HUES64 (cell line): Measurements from ENCODE around the gene SCP2D1.

ENCODE experiments used
- H3K27ac ChIP-seq: 2 replicates; pipeline ENCODE4 v1.7.0; 2013; ENCODE audit warnings: low read depth, low read length, inconsistent platforms
- H3K27me3 ChIP-seq: 2 replicates; pipeline ENCODE4 v1.6.1; 2013; ENCODE audit warnings: mild to moderate bottlenecking, low read length; ENCODE audit not compliant: insufficient read depth
- H3K36me3 ChIP-seq: 2 replicates; pipeline ENCODE4 v1.6.1; 2013; ENCODE audit warnings: mild to moderate bottlenecking, low read length; ENCODE audit not compliant: insufficient read depth
- H3K4me1 ChIP-seq: 2 replicates; pipeline ENCODE4 v1.6.1; 2013; ENCODE audit warnings: mild to moderate bottlenecking, low read length, moderate library complexity; ENCODE audit not compliant: insufficient read depth
- H3K4me3 ChIP-seq: 2 replicates; pipeline ENCODE4 v1.5.1; 2013; ENCODE audit warnings: mild to moderate bottlenecking, low read length, moderate library complexity
- H3K9ac ChIP-seq: 2 replicates; pipeline ENCODE4 v1.6.1; 2013; ENCODE audit warnings: mild to moderate bottlenecking, low read depth, low read length
- H3K9me3 ChIP-seq: 2 replicates; pipeline ENCODE4 v1.6.1; 2013; ENCODE audit warnings: low read depth, low read length; ENCODE audit not compliant: insufficient read depth
- WGBS: fragments of 150-250, 120-280 bp; methylation state at CpG from one replicate; pipeline ENCODE4 v1.1.7; 2013; ENCODE audit warnings: missing lambda C conversion rate; 5-methylcytosine and 5-hydroxymethylcytosine counted together

Gene SCP2D1

GRCh38 chr20:18790787-18791186, 22.8 kb upstream of the SCP2D1 start:
- H3K4me3 ChIP-seq, result no peak overlapping the region
- H3K27ac ChIP-seq, result no peak overlapping the region
- no peaks in the 10 kb centered on the region for H3K4me1 ChIP-seq
- H3K36me3 ChIP-seq, result no peaks in the 10 kb centered on the region
- H3K27me3 ChIP-seq, result peaks cover 28% of the 10 kb centered on the region
- H3K9me3 ChIP-seq, result peaks cover 9% of the 10 kb centered on the region; the same call in 1 of the 2 replicates
- 80% methylated on average over 2 of the region's 3 CpGs for WGBS
- H3K9ac ChIP-seq, result no peak overlapping the region

- H3K4me3 ChIP-seq, result peak overlapping the region; percentile 82
- H3K27me3 ChIP-seq, result peaks cover 31% of the 10 kb centered on the region
- H3K9ac ChIP-seq, result peak overlapping the region; percentile 75
- no peaks in the 10 kb centered on the region for H3K9me3 ChIP-seq
- WGBS, result 11% methylated on average over 29 of the region's 29 CpGs
- H3K27ac ChIP-seq, result peak overlapping the region; percentile 58; the same call in 1 of the 2 replicates
- H3K4me1 ChIP-seq, result no peaks in the 10 kb centered on the region
- H3K36me3 ChIP-seq, result no peaks in the 10 kb centered on the region
Observed at GRCh38 chr20:18793625-18794427, 19.8 kb upstream of the SCP2D1 start.

GRCh38 chr20:18794428-18794787, 19.2 kb upstream of the SCP2D1 start:
- Histone ChIP-seq H3K27me3 (peaks cover 29% of the 10 kb centered on the region), H3K36me3 (no peaks in the 10 kb centered on the region), H3K9me3 (no peaks in the 10 kb centered on the region), H3K27ac (no peak overlapping the region), H3K9ac (peak overlapping the region; percentile 75), H3K4me3 (peak overlapping the region; percentile 82), H3K4me1 (no peaks in the 10 kb centered on the region)
- 90% methylated on average over 3 of the region's 3 CpGs for WGBS

GRCh38 chr20:18795366-18795765, 18.2 kb upstream of the SCP2D1 start:
- H3K36me3 ChIP-seq, result no peaks in the 10 kb centered on the region
- H3K4me1 ChIP-seq, result no peaks in the 10 kb centered on the region
- H3K27ac ChIP-seq, result no peak overlapping the region
- H3K9me3 ChIP-seq, result no peaks in the 10 kb centered on the region
- no peak overlapping the region for H3K4me3 ChIP-seq
- 94% methylated on average over 4 of the region's 4 CpGs for WGBS
- peaks cover 20% of the 10 kb centered on the region for H3K27me3 ChIP-seq
- H3K9ac ChIP-seq, result no peak overlapping the region

- Histone ChIP-seq H3K4me1 (no peaks in the 10 kb centered on the region), H3K4me3 (no peak overlapping the region), H3K27me3 (peaks cover 10% of the 10 kb centered on the region), H3K27ac (no peak overlapping the region), H3K9me3 (no peaks in the 10 kb centered on the region), H3K36me3 (no peaks in the 10 kb centered on the region), H3K9ac (no peak overlapping the region)
- WGBS, result 100% methylated on average over 2 of the region's 2 CpGs
Observed at GRCh38 chr20:18796282-18796833, 17.2 kb upstream of the SCP2D1 start.

- Histone ChIP-seq H3K9ac (no peak overlapping the region), H3K4me3 (no peak overlapping the region), H3K36me3 (no peaks in the 10 kb centered on the region), H3K4me1 (no peaks in the 10 kb centered on the region), H3K9me3 (no peaks in the 10 kb centered on the region), H3K27ac (no peak overlapping the region), H3K27me3 (0 out of 2 replicates have a peak, but pooled peaks cover 4% of the 10 kb centered on the region)
- 93% methylated on average over 2 of the region's 2 CpGs for WGBS
Observed at GRCh38 chr20:18801516-18801915, 12.1 kb upstream of the SCP2D1 start.

GRCh38 chr20:18802012-18802634, 11.5 kb upstream of the SCP2D1 start:
- H3K4me1 ChIP-seq, result no peaks in the 10 kb centered on the region
- no peaks in the 10 kb centered on the region for H3K9me3 ChIP-seq
- H3K4me3 ChIP-seq, result no peak overlapping the region
- H3K27me3 ChIP-seq, result 0 out of 2 replicates have a peak, but pooled peaks cover 4% of the 10 kb centered on the region
- WGBS, result 88% methylated on average over 7 of the region's 7 CpGs
- H3K9ac ChIP-seq, result no peak overlapping the region
- H3K27ac ChIP-seq, result no peak overlapping the region
- H3K36me3 ChIP-seq, result no peaks in the 10 kb centered on the region

GRCh38 chr20:18805881-18806280, 7.7 kb upstream of the SCP2D1 start:
- H3K36me3 ChIP-seq, result no peaks in the 10 kb centered on the region
- WGBS, result 94% methylated on average over 4 of the region's 4 CpGs
- H3K27me3 ChIP-seq, result no peaks in the 10 kb centered on the region
- H3K4me1 ChIP-seq, result no peaks in the 10 kb centered on the region
- no peaks in the 10 kb centered on the region for H3K9me3 ChIP-seq
- no peak overlapping the region for H3K9ac ChIP-seq
- no peak overlapping the region for H3K27ac ChIP-seq
- no peak overlapping the region for H3K4me3 ChIP-seq

GRCh38 chr20:18808712-18809111, 4.9 kb upstream of the SCP2D1 start:
- Histone ChIP-seq H3K9me3 (no peaks in the 10 kb centered on the region), H3K4me1 (no peaks in the 10 kb centered on the region), H3K4me3 (no peak overlapping the region), H3K27ac (no peak overlapping the region), H3K27me3 (no peaks in the 10 kb centered on the region), H3K36me3 (no peaks in the 10 kb centered on the region), H3K9ac (no peak overlapping the region)
- 67% methylated on average over 3 of the region's 3 CpGs for WGBS

- H3K9ac ChIP-seq, result no peak overlapping the region
- H3K36me3 ChIP-seq, result no peaks in the 10 kb centered on the region
- H3K27ac ChIP-seq, result no peak overlapping the region
- no peaks in the 10 kb centered on the region for H3K4me1 ChIP-seq
- no peak overlapping the region for H3K4me3 ChIP-seq
- no peaks in the 10 kb centered on the region for H3K27me3 ChIP-seq
- 92% methylated on average over 6 of the region's 6 CpGs for WGBS
- H3K9me3 ChIP-seq, result no peaks in the 10 kb centered on the region
Observed at GRCh38 chr20:18811186-18811585, 2.4 kb upstream of the SCP2D1 start.

GRCh38 chr20:18811904-18812303, 1.7 kb upstream of the SCP2D1 start:
- WGBS, result 63% methylated on average over 3 of the region's 3 CpGs
- H3K9ac ChIP-seq, result no peak overlapping the region
- no peak overlapping the region for H3K27ac ChIP-seq
- H3K9me3 ChIP-seq, result no peaks in the 10 kb centered on the region
- no peaks in the 10 kb centered on the region for H3K36me3 ChIP-seq
- no peaks in the 10 kb centered on the region for H3K4me1 ChIP-seq
- H3K27me3 ChIP-seq, result no peaks in the 10 kb centered on the region
- H3K4me3 ChIP-seq, result no peak overlapping the region
